K562 (cell line): ENCODE data around the gene SEC61A1. TPM values are rescaled to one million over a fixed set of nuclear protein-coding genes. Genes with fewer than 3 reads are reported as not detected.

ENCODE experiments used
- BCLAF1 ChIP-seq, 2 experiments: fragments of 450-650 bp in 1 of 2; IDR thresholded peaks; 2 replicates each; pipeline ENCODE4 v1.6.1; 2011 to 2017; ENCODE audit warnings: low read depth in 2 of 2, antibody characterized with exemption in 1 of 2, borderline replicate concordance in 1 of 2, low read length in 1 of 2, mild to moderate bottlenecking in 1 of 2, mixed read lengths in 1 of 2; ENCODE audit not compliant: control insufficient read depth in 1 of 2
- CBX3 ChIP-seq, 2 experiments: IDR thresholded peaks; 1 replicate in 1 of 2; 2 replicates in 1 of 2; pipeline ENCODE4 v1.6.1; 2012; ENCODE audit warnings: inconsistent platforms in 2 of 2, low read length in 2 of 2, borderline replicate concordance in 1 of 2, control low read depth in 1 of 2
- ETS2 ChIP-seq: IDR thresholded peaks from 2 replicates; pipeline ENCODE4 v1.6.1; 2016; ENCODE audit warnings: borderline replicate concordance, missing genetic modification characterization, mild to moderate bottlenecking, moderate library complexity, missing compliant biosample characterization; ENCODE audit not compliant: poor library complexity, severe bottlenecking
- IFI16 ChIP-seq: fragments of 250-450 bp; sonication (Bioruptor Pico); IDR thresholded peaks from 2 replicates; pipeline ENCODE4 v2.1.2; 2022; ENCODE audit warnings: mild to moderate bottlenecking, inconsistent platforms
- KAT7 ChIP-seq: sonication (generic); formaldehyde crosslinking; IDR thresholded peaks from 2 replicates; pipeline ENCODE4 v1.8.0; 2022; ENCODE audit warnings: missing genetic modification reagents, mild to moderate bottlenecking, borderline replicate concordance
- MTA2 ChIP-seq: fragments of 450-650 bp; IDR thresholded peaks from 2 replicates; pipeline ENCODE4 v1.6.1; 2016; ENCODE audit warnings: low read depth
- SAP30 ChIP-seq: fragments of 200-600 bp; sonication (generic); IDR thresholded peaks from 2 replicates; pipeline ENCODE4 v1.6.1; 2012; ENCODE audit warnings: borderline replicate concordance, low read depth, mild to moderate bottlenecking, moderate library complexity, low read length, control low read depth, inconsistent platforms; ENCODE audit not compliant: insufficient read depth, poor library complexity, severe bottlenecking
- TCF15 ChIP-seq: fragments of 250-450 bp; sonication (Bioruptor Pico); IDR thresholded peaks from 2 replicates; pipeline ENCODE4 v1.8.0; 2022; ENCODE audit warnings: moderate library complexity, mild to moderate bottlenecking, inconsistent platforms
- ZFP91 ChIP-seq: sonication (generic); formaldehyde crosslinking; IDR thresholded peaks from 2 replicates; pipeline ENCODE4 v1.8.0; 2022; ENCODE audit warnings: mild to moderate bottlenecking, missing genetic modification reagents
- ZNF280B ChIP-seq: fragments of 250-450 bp; sonication (Bioruptor Pico); IDR thresholded peaks from 2 replicates; pipeline ENCODE4 v1.5.1; 2021; ENCODE audit warnings: mild to moderate bottlenecking
- polyA plus RNA-seq, 8 experiments: library from polyadenylated mRNA; depleted of rRNA in 4 of 8; stranded (reverse) in 5 of 8; unstranded in 3 of 8; fragments of >200 nt; fragmentation: Nextera tagmentation in 2 of 8; fragmentation: Illumina TruSeq in 1 of 8; extraction: Ambion mirVana in 2 of 8; extraction: Trizol in 1 of 8; gene quantifications; 2 replicates each; pipeline versions ENCODE4 v1.2.1 to v1.2.3, GENCODE V29; 2011 to 2014; ENCODE audit warnings: inconsistent platforms in 1 of 8, missing spikeins in 1 of 8
- total RNA-seq, 7 experiments: library from RNA; depleted of rRNA in 6 of 7; stranded (reverse); fragments of >200 nt in 6 of 7; fragmentation: Illumina TruSeq in 2 of 7; extraction: Trizol in 2 of 7; gene quantifications; 2 replicates each; pipeline versions ENCODE4 v1.2.1 to v1.2.3, GENCODE V29; 2011 to 2021; ENCODE audit warnings: low replicate concordance in 1 of 7

The SEC61A1 gene
- total and polyA plus RNA-seq, 9 of the 15 experiments (the other 6 are each of a cell fraction or from before 2014, with no cell fraction given) = 1.9 to 140 (median 79.1) TPM

GRCh38 chr3:128051837-128052594 is at the start of gene SEC61A1 (continued):
- TF ChIP-seq ZNF280B (CRISPR knock-in tag) (no peak), KAT7 (CRISPR knock-in tag) (no peak), SAP30 (peak; percentile 28), ETS2 (no peak), MTA2 (no peak), IFI16 (CRISPR knock-in tag) (no peak), CBX3 (IDR thresholded peaks at IDR 0.05; ENCODE audit: borderline replicate concordance in 1 of 2, low read length in 2 of 2) (no peak), TCF15 (CRISPR knock-in tag) (no peak), BCLAF1 (IDR thresholded peaks at IDR 0.05; ENCODE audit: borderline replicate concordance in 1 of 2, control insufficient read depth in 1 of 2, low read depth in 2 of 2, low read length in 1 of 2) (no peak), ZFP91 (CRISPR knock-in tag) (no peak)
